NB4 (cell line): ENCODE results near the gene SLC25A21.

ENCODE experiments used
- CTCF ChIP-seq: IDR thresholded peaks from one replicate; pipeline ENCODE4 v1.5.1; 2012; ENCODE audit warnings: low read depth, low read length
- MAX ChIP-seq: IDR thresholded peaks from 2 replicates; pipeline ENCODE4 v1.6.1; 2011; ENCODE audit warnings: low read depth, low read length
- POLR2A ChIP-seq: IDR thresholded peaks from 2 replicates; pipeline ENCODE4 v1.6.1; 2011; ENCODE audit warnings: mild to moderate bottlenecking; ENCODE audit not compliant: insufficient read length; ENCODE audit errors: extremely low read depth

GRCh38 chr14:36658123-36659009 is 514.0 kb downstream of the SLC25A21 start:
- no peak for TF ChIP-seq CTCF
- no peak for TF ChIP-seq POLR2A
- TF ChIP-seq MAX, result no peak
